Endothelial cell of umbilical vein (primary cell): ENCODE results near the gene RAB11FIP3. TPM values are rescaled to one million over a fixed set of nuclear protein-coding genes. Genes with fewer than 3 reads are reported as not detected.

ENCODE experiments used
- BruUV-seq: library from RNA; stranded (reverse); fragments of 400-500 nt; replicated peaks from 2 replicates; lab custom pipeline; 2021; lab: Mats Ljungman, UMichigan
- CTCF ChIA-PET: fragments of 300-600, 350-600 bp; sonication (Branson Sonifier 250); formaldehyde crosslinking; loops from one replicate; lab custom pipeline; 2021; ENCODE audit warnings: antibody characterized with exemption, inconsistent platforms; lab: Charles Lee
- POLR2A ChIA-PET: fragments of 300-600, 350-600 bp; sonication (Branson Sonifier 250); formaldehyde crosslinking; loops from one replicate; lab custom pipeline; 2021; ENCODE audit warnings: antibody characterized with exemption, inconsistent platforms; lab: Charles Lee
- DNase-seq: peaks from one replicate; pipeline ENCODE4 v3.0.0-alpha.2; 2011; ENCODE audit warnings: low read depth, low spot score
- FAIRE-seq: peaks from 2 replicates; lab custom pipeline; 2011; peaks lifted over from hg19 to GRCh38; lab: Jason Lieb, UNC
- H2AFZ ChIP-seq: 2 replicates; pipeline ENCODE4 v1.6.0; 2012; ENCODE audit warnings: low read depth, low read length, control low read depth, inconsistent platforms
- H3K27ac ChIP-seq: 2 replicates; pipeline ENCODE4 v1.5.1; 2011; ENCODE audit warnings: low read depth, mild to moderate bottlenecking, control low read depth, low read length, moderate library complexity; ENCODE audit not compliant: insufficient read depth
- H3K27me3 ChIP-seq, 2 experiments: 2 replicates each; pipeline versions ENCODE4 v1.6.0 to v1.6.1; 2011; ENCODE audit warnings: low read length in 2 of 2, mixed read lengths in 1 of 2; ENCODE audit not compliant: control insufficient read depth in 2 of 2, insufficient read depth in 2 of 2
- H3K36me3 ChIP-seq, 2 experiments: 2 replicates in 1 of 2; 3 replicates in 1 of 2; pipeline ENCODE4 v1.5.1; 2011; ENCODE audit warnings: low read length in 2 of 2, mild to moderate bottlenecking in 1 of 2, moderate library complexity in 1 of 2; ENCODE audit not compliant: control insufficient read depth in 2 of 2, insufficient read depth in 2 of 2; ENCODE audit errors: extremely low read depth in 1 of 2
- H3K4me1 ChIP-seq: 3 replicates; pipeline ENCODE4 v1.5.1; 2011; ENCODE audit warnings: mild to moderate bottlenecking, low read length; ENCODE audit not compliant: control insufficient read depth, insufficient read depth; ENCODE audit errors: extremely low read depth
- H3K4me2 ChIP-seq: 2 replicates; pipeline ENCODE4 v1.6.1; 2011; ENCODE audit warnings: low read length, control low read depth, mixed read lengths; ENCODE audit not compliant: insufficient read depth
- H3K4me3 ChIP-seq, 3 experiments: fragments of 200-600 bp in 1 of 3; sonication (generic), shearing (Covaris generic) in 1 of 3; replicated peaks in 1 of 3; 2 replicates each; pipeline ENCODE4 v1.5.1; 2011 to 2016; ENCODE audit warnings: control low read depth in 3 of 3, low read length in 3 of 3, mild to moderate bottlenecking in 2 of 3, inconsistent platforms in 1 of 3, low read depth in 1 of 3, moderate library complexity in 1 of 3; ENCODE audit not compliant: insufficient read depth in 1 of 3
- H3K79me2 ChIP-seq: 2 replicates; pipeline ENCODE4 v1.6.0; 2012; ENCODE audit warnings: low read length, inconsistent platforms; ENCODE audit not compliant: control insufficient read depth, insufficient read depth
- H3K9ac ChIP-seq: replicated peaks from 2 replicates; pipeline ENCODE3; 2011; ENCODE audit warnings: low read length, control low read depth; ENCODE audit not compliant: insufficient read depth; ENCODE audit errors: extremely low read depth
- H3K9me1 ChIP-seq: replicated peaks from 3 replicates; pipeline ENCODE4 v1.6.0; 2011; ENCODE audit warnings: mild to moderate bottlenecking, low read length; ENCODE audit not compliant: control insufficient read depth, insufficient read depth; ENCODE audit errors: extremely low read depth
- H3K9me3 ChIP-seq: replicated peaks from 2 replicates; pipeline ENCODE4 v1.5.1; 2012; ENCODE audit warnings: low read length, inconsistent platforms; ENCODE audit not compliant: control insufficient read depth, insufficient read depth
- H4K20me1 ChIP-seq: replicated peaks from 2 replicates; pipeline ENCODE3; 2011; ENCODE audit warnings: mild to moderate bottlenecking, low read length; ENCODE audit not compliant: control insufficient read depth, insufficient read depth; ENCODE audit errors: extremely low read depth
- EZH2 ChIP-seq: IDR thresholded peaks from 2 replicates; pipeline ENCODE4 v1.6.1; 2012; ENCODE audit warnings: borderline replicate concordance, low read depth, mild to moderate bottlenecking, moderate library complexity, low read length, inconsistent platforms; ENCODE audit not compliant: severe bottlenecking
- FOS ChIP-seq: IDR thresholded peaks from 2 replicates; pipeline ENCODE4 v1.6.1; 2011; ENCODE audit warnings: mild to moderate bottlenecking, low read length, moderate library complexity, borderline replicate concordance; ENCODE audit not compliant: insufficient read depth
- GATA2 ChIP-seq: IDR thresholded peaks from 2 replicates; pipeline ENCODE4 v1.7.0; 2011; ENCODE audit warnings: low read depth, mild to moderate bottlenecking, moderate library complexity, mixed read lengths, low read length; ENCODE audit not compliant: insufficient read length, insufficient read depth
- POLR2AphosphoS5 ChIP-seq: IDR thresholded peaks from 2 replicates; pipeline ENCODE4 v1.6.1; 2012; ENCODE audit warnings: low read depth, mild to moderate bottlenecking, control low read depth, low read length, moderate library complexity; ENCODE audit not compliant: insufficient read depth
- dilution Hi-C: fragments of 300-500 bp; cut with MboI; formaldehyde crosslinking; loops from one replicate; pipeline ENCODE4 v1.15.0; 2019; ENCODE audit warnings: low sequenced_read_pairs; ENCODE audit not compliant: extremely low pct_ligation_motif_present
- intact Hi-C: fragments of 100-400 bp; cut with micrococcal nuclease; formaldehyde crosslinking; loops from one replicate; pipeline ENCODE4 v1.10.0; 2022
- polyA plus RNA-seq, 4 experiments: library from polyadenylated mRNA; depleted of rRNA in 3 of 4; stranded (reverse) in 3 of 4; unstranded in 1 of 4; fragments of >200 nt; gene quantifications; 2 replicates each; pipeline versions ENCODE4 v1.2.1 to v1.2.3, GENCODE V29; 2011 to 2012; ENCODE audit warnings: missing spikeins in 1 of 4
- total RNA-seq: library from RNA; stranded (reverse); gene quantifications from 2 replicates; pipeline ENCODE4 v1.2.3, GENCODE V29; 2021
- TF ChIP-seq, protein P1 (sequence below): IDR thresholded peaks from 2 replicates; pipeline ENCODE4 v1.6.1; 2011; ENCODE audit not compliant: insufficient read depth, insufficient read length
- TF ChIP-seq, protein P2 (sequence below), 2 donors: IDR thresholded peaks; 1 replicate in 1 of 2; 2 replicates in 1 of 2; pipeline ENCODE4 v1.5.1; 2011; ENCODE audit warnings: low read length in 2 of 2, mild to moderate bottlenecking in 2 of 2, moderate library complexity in 2 of 2, control low read depth in 1 of 2, inconsistent platforms in 1 of 2, low read depth in 1 of 2; ENCODE audit not compliant: insufficient read depth in 1 of 2; ENCODE audit errors: extremely low read depth in 1 of 2

Gene RAB11FIP3
- total and polyA plus RNA-seq, 2 donors (not counting 3 experiments of a cell fraction or from before 2014, with no cell fraction given), result 20.5 to 75.9 TPM

- no peak overlapping the region for H2AFZ ChIP-seq
- POLR2A ChIA-PET, result interaction anchor here (0.5 kb wide), 1 partner anchor 119 kb away, joined by 3 read pairs; no protein-coding TSS in a partner anchor
- intact Hi-C loops, result no loop called here
Measured at GRCh38 chr16:521381-522210, 96.1 kb downstream of the RAB11FIP3 start.

More at GRCh38 chr16:521381-522210, 96.1 kb downstream of the RAB11FIP3 start:
- Histone ChIP-seq H3K9ac (no peak overlapping the region), H3K4me3 (no peak overlapping the region), H4K20me1 (no peaks in the 10 kb centered on the region), H3K36me3 (peaks cover 0 to 17% of the 10 kb centered on the region in 2 experiments), H3K79me2 (peaks cover 7% of the 10 kb centered on the region), H3K27me3 (no peaks in the 10 kb centered on the region), H3K4me2 (no peak overlapping the region), H3K4me1 (peaks cover 18% of the 10 kb centered on the region), H3K9me1 (no peaks in the 10 kb centered on the region), H3K27ac (no peak overlapping the region), H3K9me3 (no peaks in the 10 kb centered on the region)
- TF ChIP-seq GATA2 (no peak), FOS (no peak), EZH2 (no peak), POLR2AphosphoS5 (no peak)
- TF ChIP-seq, protein P1, sequence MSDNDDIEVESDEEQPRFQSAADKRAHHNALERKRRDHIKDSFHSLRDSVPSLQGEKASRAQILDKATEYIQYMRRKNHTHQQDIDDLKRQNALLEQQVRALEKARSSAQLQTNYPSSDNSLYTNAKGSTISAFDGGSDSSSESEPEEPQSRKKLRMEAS, result no peak
- TF ChIP-seq, protein P2, sequence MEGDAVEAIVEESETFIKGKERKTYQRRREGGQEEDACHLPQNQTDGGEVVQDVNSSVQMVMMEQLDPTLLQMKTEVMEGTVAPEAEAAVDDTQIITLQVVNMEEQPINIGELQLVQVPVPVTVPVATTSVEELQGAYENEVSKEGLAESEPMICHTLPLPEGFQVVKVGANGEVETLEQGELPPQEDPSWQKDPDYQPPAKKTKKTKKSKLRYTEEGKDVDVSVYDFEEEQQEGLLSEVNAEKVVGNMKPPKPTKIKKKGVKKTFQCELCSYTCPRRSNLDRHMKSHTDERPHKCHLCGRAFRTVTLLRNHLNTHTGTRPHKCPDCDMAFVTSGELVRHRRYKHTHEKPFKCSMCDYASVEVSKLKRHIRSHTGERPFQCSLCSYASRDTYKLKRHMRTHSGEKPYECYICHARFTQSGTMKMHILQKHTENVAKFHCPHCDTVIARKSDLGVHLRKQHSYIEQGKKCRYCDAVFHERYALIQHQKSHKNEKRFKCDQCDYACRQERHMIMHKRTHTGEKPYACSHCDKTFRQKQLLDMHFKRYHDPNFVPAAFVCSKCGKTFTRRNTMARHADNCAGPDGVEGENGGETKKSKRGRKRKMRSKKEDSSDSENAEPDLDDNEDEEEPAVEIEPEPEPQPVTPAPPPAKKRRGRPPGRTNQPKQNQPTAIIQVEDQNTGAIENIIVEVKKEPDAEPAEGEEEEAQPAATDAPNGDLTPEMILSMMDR (IDR thresholded peaks at IDR 0.05; ENCODE audit: extremely low read depth in 1 of 2, insufficient read depth in 1 of 2, low read depth in 1 of 2, low read length in 2 of 2), result peak in 1 of 2 donors; percentile 14
- CTCF ChIA-PET, result no interaction called here
- FAIRE-seq (no peak), DNase-seq (no peak)
- dilution Hi-C loops, result no loop called here
- BruUV-seq, result TSS peak; percentile 45
